ENCODE results near the gene DYNC1I1.

DYNC1I1 gene

GRCh38 chr7:95974108-95974507 lies 201.8 kb downstream of the DYNC1I1 start:
- H3K4me3 Mint-ChIP-seq = no peak overlapping the region
- H3K36me3 Mint-ChIP-seq (ENCODE audit: low read depth) = no peaks in the 10 kb centered on the region
- no peak overlapping the region for H3K27ac Mint-ChIP-seq

GRCh38 chr7:95976369-95977060 lies 204.2 kb downstream of the DYNC1I1 start:
- H3K36me3 Mint-ChIP-seq (ENCODE audit: low read depth) = no peaks in the 10 kb centered on the region
- peaks cover 3% of the 10 kb centered on the region for H3K27me3 Mint-ChIP-seq
- no peaks in the 10 kb centered on the region for H3K9me3 Mint-ChIP-seq
- no peak overlapping the region for H3K27ac Mint-ChIP-seq
- H3K4me1 Mint-ChIP-seq (ENCODE audit: low read depth) = no peaks in the 10 kb centered on the region
- H3K4me3 Mint-ChIP-seq = no peak overlapping the region

More at GRCh38 chr7:95974108-95974507, 201.8 kb downstream of the DYNC1I1 start:
- Mint-ChIP-seq H3K27me3 (peaks cover 4% of the 10 kb centered on the region), H3K9me3 (no peaks in the 10 kb centered on the region), H3K4me1 (ENCODE audit: low read depth) (no peaks in the 10 kb centered on the region)

GRCh38 chr7:95977994-95978393 lies 205.6 kb downstream of the DYNC1I1 start:
- no peak overlapping the region for H3K4me3 Mint-ChIP-seq
- H3K9me3 Mint-ChIP-seq = no peaks in the 10 kb centered on the region
- H3K4me1 Mint-ChIP-seq (ENCODE audit: low read depth) = no peaks in the 10 kb centered on the region
- H3K36me3 Mint-ChIP-seq (ENCODE audit: low read depth) = no peaks in the 10 kb centered on the region
- H3K27ac Mint-ChIP-seq = no peak overlapping the region
- peaks cover 3% of the 10 kb centered on the region for H3K27me3 Mint-ChIP-seq

- Mint-ChIP-seq H3K36me3 (ENCODE audit: low read depth) (no peaks in the 10 kb centered on the region), H3K27me3 (peaks cover 10% of the 10 kb centered on the region), H3K4me3 (no peak overlapping the region), H3K4me1 (ENCODE audit: low read depth) (no peaks in the 10 kb centered on the region), H3K27ac (no peak overlapping the region), H3K9me3 (no peaks in the 10 kb centered on the region)
These were observed 207.8 kb downstream of the DYNC1I1 start for GRCh38 chr7:95980167-95980566.

- Mint-ChIP-seq H3K27ac (no peak overlapping the region), H3K36me3 (ENCODE audit: low read depth) (no peaks in the 10 kb centered on the region), H3K27me3 (peaks cover 12% of the 10 kb centered on the region), H3K4me1 (ENCODE audit: low read depth) (no peaks in the 10 kb centered on the region), H3K4me3 (no peak overlapping the region), H3K9me3 (no peaks in the 10 kb centered on the region)
These were observed 208.4 kb downstream of the DYNC1I1 start for GRCh38 chr7:95980706-95981105.

GRCh38 chr7:95986178-95986764 lies 213.9 kb downstream of the DYNC1I1 start:
- Mint-ChIP-seq H3K27ac (no peak overlapping the region), H3K36me3 (ENCODE audit: low read depth) (no peaks in the 10 kb centered on the region), H3K27me3 (peaks cover 33% of the 10 kb centered on the region), H3K9me3 (no peaks in the 10 kb centered on the region), H3K4me3 (no peak overlapping the region), H3K4me1 (ENCODE audit: low read depth) (no peaks in the 10 kb centered on the region)

- Mint-ChIP-seq H3K27ac (no peak overlapping the region), H3K4me3 (no peak overlapping the region), H3K27me3 (peaks cover 32% of the 10 kb centered on the region), H3K9me3 (no peaks in the 10 kb centered on the region), H3K4me1 (ENCODE audit: low read depth) (no peaks in the 10 kb centered on the region), H3K36me3 (ENCODE audit: low read depth) (no peaks in the 10 kb centered on the region)
These were observed 216.9 kb downstream of the DYNC1I1 start for GRCh38 chr7:95989301-95989700.

- Mint-ChIP-seq H3K4me3 (no peak overlapping the region), H3K27ac (no peak overlapping the region), H3K36me3 (ENCODE audit: low read depth) (no peaks in the 10 kb centered on the region), H3K27me3 (peaks cover 19% of the 10 kb centered on the region), H3K4me1 (ENCODE audit: low read depth) (no peaks in the 10 kb centered on the region), H3K9me3 (no peaks in the 10 kb centered on the region)
These were observed 221.0 kb downstream of the DYNC1I1 start for GRCh38 chr7:95993380-95993779.

GRCh38 chr7:95996174-95996573 lies 223.8 kb downstream of the DYNC1I1 start:
- no peaks in the 10 kb centered on the region for H3K36me3 Mint-ChIP-seq (ENCODE audit: low read depth)

GRCh38 chr7:95996886-95997285 lies 224.5 kb downstream of the DYNC1I1 start:
- H3K4me3 Mint-ChIP-seq = no peak overlapping the region
- no peaks in the 10 kb centered on the region for H3K9me3 Mint-ChIP-seq
- no peak overlapping the region for H3K27ac Mint-ChIP-seq
- peaks cover 11% of the 10 kb centered on the region for H3K27me3 Mint-ChIP-seq
- H3K36me3 Mint-ChIP-seq (ENCODE audit: low read depth) = no peaks in the 10 kb centered on the region
- H3K4me1 Mint-ChIP-seq (ENCODE audit: low read depth) = no peaks in the 10 kb centered on the region

More at GRCh38 chr7:95996174-95996573, 223.8 kb downstream of the DYNC1I1 start:
- no peak overlapping the region for H3K27ac Mint-ChIP-seq
- H3K9me3 Mint-ChIP-seq = no peaks in the 10 kb centered on the region
- no peaks in the 10 kb centered on the region for H3K4me1 Mint-ChIP-seq (ENCODE audit: low read depth)
- peaks cover 11% of the 10 kb centered on the region for H3K27me3 Mint-ChIP-seq
- no peak overlapping the region for H3K4me3 Mint-ChIP-seq

- no peaks in the 10 kb centered on the region for H3K9me3 Mint-ChIP-seq
- no peaks in the 10 kb centered on the region for H3K4me1 Mint-ChIP-seq (ENCODE audit: low read depth)
- H3K4me3 Mint-ChIP-seq = no peak overlapping the region
- no peak overlapping the region for H3K27ac Mint-ChIP-seq
- peaks cover 11% of the 10 kb centered on the region for H3K27me3 Mint-ChIP-seq
- H3K36me3 Mint-ChIP-seq (ENCODE audit: low read depth) = no peaks in the 10 kb centered on the region
These were observed 225.3 kb downstream of the DYNC1I1 start for GRCh38 chr7:95997632-95998031.

GRCh38 chr7:95999481-95999880 lies 227.1 kb downstream of the DYNC1I1 start:
- no peaks in the 10 kb centered on the region for H3K4me1 Mint-ChIP-seq (ENCODE audit: low read depth)
- H3K9me3 Mint-ChIP-seq = no peaks in the 10 kb centered on the region
- peaks cover 11% of the 10 kb centered on the region for H3K27me3 Mint-ChIP-seq

GRCh38 chr7:96004578-96004977 lies 232.2 kb downstream of the DYNC1I1 start:
- Mint-ChIP-seq H3K27ac (no peak overlapping the region), H3K4me3 (no peak overlapping the region), H3K36me3 (ENCODE audit: low read depth) (no peaks in the 10 kb centered on the region), H3K27me3 (peaks cover 8% of the 10 kb centered on the region), H3K4me1 (ENCODE audit: low read depth) (no peaks in the 10 kb centered on the region), H3K9me3 (no peaks in the 10 kb centered on the region)

More at GRCh38 chr7:95999481-95999880, 227.1 kb downstream of the DYNC1I1 start:
- Mint-ChIP-seq H3K27ac (no peak overlapping the region), H3K36me3 (ENCODE audit: low read depth) (no peaks in the 10 kb centered on the region), H3K4me3 (no peak overlapping the region)

- H3K36me3 Mint-ChIP-seq (ENCODE audit: low read depth) = no peaks in the 10 kb centered on the region
- H3K4me3 Mint-ChIP-seq = no peak overlapping the region
- peaks cover 8% of the 10 kb centered on the region for H3K27me3 Mint-ChIP-seq
- no peak overlapping the region for H3K27ac Mint-ChIP-seq
- no peaks in the 10 kb centered on the region for H3K4me1 Mint-ChIP-seq (ENCODE audit: low read depth)
- no peaks in the 10 kb centered on the region for H3K9me3 Mint-ChIP-seq
These were observed 232.9 kb downstream of the DYNC1I1 start for GRCh38 chr7:96005271-96005670.

- H3K36me3 Mint-ChIP-seq (ENCODE audit: low read depth) = no peaks in the 10 kb centered on the region
- H3K9me3 Mint-ChIP-seq = no peaks in the 10 kb centered on the region
- no peak overlapping the region for H3K4me3 Mint-ChIP-seq
- H3K4me1 Mint-ChIP-seq (ENCODE audit: low read depth) = no peaks in the 10 kb centered on the region
- H3K27me3 Mint-ChIP-seq = peaks cover 14% of the 10 kb centered on the region
- H3K27ac Mint-ChIP-seq = no peak overlapping the region
These were observed 236.8 kb downstream of the DYNC1I1 start for GRCh38 chr7:96009148-96009547.

- no peaks in the 10 kb centered on the region for H3K9me3 Mint-ChIP-seq
- H3K27ac Mint-ChIP-seq = no peak overlapping the region
- H3K36me3 Mint-ChIP-seq (ENCODE audit: low read depth) = no peaks in the 10 kb centered on the region
- no peaks in the 10 kb centered on the region for H3K4me1 Mint-ChIP-seq (ENCODE audit: low read depth)
- no peak overlapping the region for H3K4me3 Mint-ChIP-seq
- H3K27me3 Mint-ChIP-seq = peaks cover 14% of the 10 kb centered on the region
These were observed 241.5 kb downstream of the DYNC1I1 start for GRCh38 chr7:96013836-96014235.

Measured in stimulated activated naive CD8-positive, alpha-beta T cell treated with anti-CD3 and anti-CD28 coated beads, Interleukin-15, Interleukin-2, amounts not matched to agents 100 ng/mL and 50 ng/mL, for 24 hours (primary cell).